ENCODE data around the gene MTOR.
"Not testable (repeated sequence)": the region's sequence is repeated elsewhere in the genome, so short reads cannot be mapped to it uniquely, and the experiment has no call there.

The MTOR gene

DNA sequence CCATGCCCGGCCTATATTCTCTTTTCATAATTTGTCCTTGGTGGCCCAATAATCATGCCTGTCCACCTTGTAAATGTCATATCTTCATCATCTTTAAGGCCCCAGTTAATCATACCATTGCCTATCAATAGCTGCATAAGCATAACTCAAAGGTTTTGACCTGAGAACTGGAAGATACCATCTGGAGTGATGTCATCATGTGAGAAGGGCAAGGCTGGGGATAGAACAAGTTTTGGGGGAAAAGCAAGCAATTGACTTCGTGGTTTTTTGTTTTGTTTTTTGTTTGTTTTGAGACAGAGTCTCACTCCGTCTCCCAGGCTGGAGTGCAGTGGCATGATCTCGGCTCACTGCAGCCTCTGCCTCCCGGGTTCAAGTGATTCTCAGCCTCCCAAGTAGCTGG, 16.8 kb upstream of the MTOR start:
- H3K27ac ChIP-seq, result no peak overlapping the region
- H3K9me3 ChIP-seq, result no peaks in the 10 kb centered on the region
- no peak overlapping the region for H3K4me3 ChIP-seq
- H3K4me1 ChIP-seq, result peaks cover 0 to 47% (median 28%) of the 10 kb centered on the region in 4 donors
- intact Hi-C loops (cut with DNase I; ENCODE audit: low total_unique reads), result no loop called here
- TF ChIP-seq, protein P1, sequence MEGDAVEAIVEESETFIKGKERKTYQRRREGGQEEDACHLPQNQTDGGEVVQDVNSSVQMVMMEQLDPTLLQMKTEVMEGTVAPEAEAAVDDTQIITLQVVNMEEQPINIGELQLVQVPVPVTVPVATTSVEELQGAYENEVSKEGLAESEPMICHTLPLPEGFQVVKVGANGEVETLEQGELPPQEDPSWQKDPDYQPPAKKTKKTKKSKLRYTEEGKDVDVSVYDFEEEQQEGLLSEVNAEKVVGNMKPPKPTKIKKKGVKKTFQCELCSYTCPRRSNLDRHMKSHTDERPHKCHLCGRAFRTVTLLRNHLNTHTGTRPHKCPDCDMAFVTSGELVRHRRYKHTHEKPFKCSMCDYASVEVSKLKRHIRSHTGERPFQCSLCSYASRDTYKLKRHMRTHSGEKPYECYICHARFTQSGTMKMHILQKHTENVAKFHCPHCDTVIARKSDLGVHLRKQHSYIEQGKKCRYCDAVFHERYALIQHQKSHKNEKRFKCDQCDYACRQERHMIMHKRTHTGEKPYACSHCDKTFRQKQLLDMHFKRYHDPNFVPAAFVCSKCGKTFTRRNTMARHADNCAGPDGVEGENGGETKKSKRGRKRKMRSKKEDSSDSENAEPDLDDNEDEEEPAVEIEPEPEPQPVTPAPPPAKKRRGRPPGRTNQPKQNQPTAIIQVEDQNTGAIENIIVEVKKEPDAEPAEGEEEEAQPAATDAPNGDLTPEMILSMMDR (IDR thresholded peaks at IDR 0.05), result no peak
- peaks cover 19 to 31% (median 21%) of the 10 kb centered on the region in 3 donors for H3K36me3 ChIP-seq
- no peaks in the 10 kb centered on the region for H3K27me3 ChIP-seq
- no peak for DNase-seq

DNA sequence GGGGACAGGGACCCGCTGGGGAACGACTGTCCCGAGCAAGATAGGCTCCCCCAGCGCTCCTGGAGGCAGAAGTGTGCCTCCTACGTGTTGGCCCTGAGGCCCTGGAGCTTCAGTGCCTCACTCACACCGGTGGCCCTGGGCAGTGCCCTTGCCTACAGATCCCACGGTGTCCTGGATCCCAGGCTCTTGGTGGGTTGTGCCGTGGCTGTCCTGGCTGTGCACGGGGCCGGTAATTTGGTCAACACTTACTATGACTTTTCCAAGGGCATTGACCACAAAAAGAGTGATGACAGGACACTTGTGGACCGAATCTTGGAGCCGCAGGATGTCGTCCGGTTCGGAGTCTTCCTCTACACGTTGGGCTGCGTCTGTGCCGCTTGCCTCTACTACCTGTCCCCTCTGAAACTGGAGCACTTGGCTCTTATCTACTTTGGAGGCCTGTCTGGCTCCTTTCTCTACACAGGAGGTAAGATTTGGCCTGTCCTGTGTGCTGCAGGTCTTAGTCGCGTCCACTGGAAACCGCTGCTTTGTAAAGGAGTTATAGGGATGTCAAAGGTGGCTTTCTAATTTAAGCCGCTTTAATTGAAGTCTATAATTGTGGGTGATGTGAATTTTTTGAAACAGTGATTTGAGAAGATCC, 11.4 kb upstream of the MTOR start:
- peaks cover 0 to 34% (median 25%) of the 10 kb centered on the region in 4 donors for H3K4me1 ChIP-seq

DNA sequence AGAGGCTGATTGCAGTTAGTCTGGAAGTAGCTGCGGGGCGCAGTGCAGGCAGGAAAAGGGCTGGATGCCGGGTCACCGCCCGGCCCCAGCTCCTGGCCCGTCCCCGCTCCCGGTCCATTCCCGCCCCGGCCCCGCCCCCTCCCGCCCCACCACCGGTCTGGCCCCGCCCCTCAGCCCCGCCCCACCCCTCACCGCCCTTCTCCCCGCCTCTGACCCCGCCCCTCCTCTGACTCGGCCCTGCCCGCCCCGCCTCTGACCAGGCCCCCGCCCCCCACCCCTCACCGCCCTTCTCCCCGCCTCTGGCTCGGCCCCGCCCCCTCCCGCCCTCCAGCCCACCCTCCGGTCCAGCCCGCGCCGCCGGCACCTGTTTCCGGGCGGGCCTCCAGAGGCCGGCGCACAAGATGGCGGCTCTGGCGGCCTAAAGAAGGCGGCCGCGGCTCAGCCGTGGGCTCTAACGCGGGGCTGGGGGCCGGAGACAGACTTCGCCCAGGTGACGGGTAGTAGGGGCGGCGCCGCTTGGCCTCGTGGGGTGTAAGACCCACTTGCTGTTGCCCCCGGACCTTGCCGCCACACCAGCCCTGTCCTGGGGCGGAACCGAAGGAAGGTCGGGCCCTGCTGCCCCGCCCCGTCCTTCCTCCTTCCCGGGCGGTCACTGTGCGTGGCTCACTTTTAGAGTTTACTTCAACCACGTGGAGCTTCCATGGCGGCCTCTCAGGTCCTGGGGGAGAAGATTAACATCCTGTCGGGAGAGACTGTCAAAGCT, 10.7 kb upstream of the MTOR start, which contains the start of gene UBIAD1:
Gene UBIAD1 (plus strand): TSS at position 367 of the 763 bp plus-strand sequence. CDS start 334 bp downstream, at position 701.
- Histone ChIP-seq H3K9me3 (no peaks in the 10 kb centered on the region), H3K4me1 (peaks cover 0 to 34% (median 25%) of the 10 kb centered on the region in 4 donors), H3K27me3 (no peaks in the 10 kb centered on the region), H3K27ac (peak within 1 kb of the TSS; percentile 92 to 98), H3K4me3 (peak within 1 kb of the TSS; percentile 72 to 92), H3K36me3 (peaks cover 4 to 9% (median 7%) of the 10 kb centered on the region in 3 donors)
- TF ChIP-seq, protein P1 (IDR thresholded peaks at IDR 0.05), result no peak
- peak; percentile 77 to 89 for DNase-seq
- intact Hi-C loops (cut with DNase I; ENCODE audit: low total_unique reads), result no loop called here

More for the DNA sequence above, 11.4 kb upstream of the MTOR start:
- DNase-seq, result no peak
- Histone ChIP-seq H3K27ac (peak overlapping the region; percentile 92 to 98), H3K9me3 (no peaks in the 10 kb centered on the region), H3K27me3 (no peaks in the 10 kb centered on the region), H3K36me3 (peaks cover 9 to 16% (median 10%) of the 10 kb centered on the region in 3 donors), H3K4me3 (peak overlapping the region; percentile 72 to 92)
- intact Hi-C loops (cut with DNase I; ENCODE audit: low total_unique reads), result no loop called here
- TF ChIP-seq, protein P1 (IDR thresholded peaks at IDR 0.05), result no peak

DNA sequence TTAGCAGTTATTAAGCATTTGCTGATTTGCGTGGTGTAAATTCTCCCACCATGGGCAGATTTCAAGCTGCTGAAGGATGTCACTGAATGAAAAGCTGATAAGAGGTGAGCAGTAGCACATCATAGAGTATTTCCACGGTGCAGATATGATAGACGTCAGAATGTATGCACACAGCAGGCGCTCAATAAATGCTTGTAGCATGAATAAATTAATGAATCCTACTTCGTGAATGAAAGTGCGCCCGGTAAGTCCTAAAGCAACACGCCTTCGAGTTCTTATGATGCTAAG, 10.1 kb upstream of the MTOR start:
- DNase-seq, result no peak
- Histone ChIP-seq H3K9me3 (no peaks in the 10 kb centered on the region), H3K27ac (peak overlapping the region in 1 of 2 donors; percentile 54), H3K27me3 (no peaks in the 10 kb centered on the region), H3K36me3 (peaks cover 0 to 3% (median 2%) of the 10 kb centered on the region in 3 donors), H3K4me1 (peaks cover 0 to 34% (median 25%) of the 10 kb centered on the region in 4 donors), H3K4me3 (peak overlapping the region; percentile 72 to 92)
- intact Hi-C loops (cut with DNase I; ENCODE audit: low total_unique reads), result no loop called here
- TF ChIP-seq, protein P1 (IDR thresholded peaks at IDR 0.05), result no peak

DNA sequence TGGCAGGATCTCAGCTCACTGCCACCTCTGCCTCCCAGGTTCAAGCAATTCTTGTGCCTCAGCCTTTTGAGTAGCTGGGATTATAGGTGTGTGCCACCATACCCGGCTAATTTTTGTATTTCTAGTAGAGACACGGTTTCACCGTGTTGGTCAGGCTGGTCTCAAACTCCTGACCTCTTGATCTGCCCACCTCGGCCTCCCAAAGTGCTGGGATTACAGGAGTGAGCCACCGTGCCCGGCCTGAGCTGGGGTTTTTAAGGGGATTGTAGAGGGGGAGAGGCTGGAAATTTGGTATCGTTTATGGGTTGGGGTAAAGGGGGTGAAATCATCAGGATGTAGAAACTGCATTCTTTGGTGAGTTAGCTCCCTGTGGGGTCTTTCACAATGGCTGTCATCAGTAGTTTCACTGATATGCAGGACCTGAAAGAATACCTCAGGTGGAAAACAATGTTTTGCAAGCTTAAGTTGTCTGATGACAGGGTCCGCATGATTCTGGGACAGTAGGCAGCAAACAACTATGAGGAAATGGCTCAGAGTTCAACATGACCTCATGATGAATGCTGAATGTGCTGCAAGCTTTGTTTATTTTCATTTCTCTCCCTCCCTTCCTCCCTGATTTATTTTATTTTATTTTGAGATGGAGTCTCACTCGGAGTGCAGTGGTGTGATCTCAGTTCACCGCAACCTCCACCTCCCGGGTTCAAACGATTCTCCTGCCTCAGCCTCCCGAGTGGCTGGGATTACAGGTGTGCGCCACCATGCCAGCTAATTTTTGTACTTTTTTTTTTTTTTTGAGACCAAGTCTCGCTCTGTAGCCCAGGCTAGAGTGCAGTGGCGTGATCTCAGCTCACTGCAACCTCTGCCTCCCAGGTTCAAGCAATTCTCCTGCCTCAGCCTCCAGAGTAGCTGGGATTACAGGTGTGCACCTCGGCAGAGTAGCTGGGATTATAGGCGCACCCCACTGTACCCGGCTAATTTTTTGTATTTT, 5.3 kb upstream of the MTOR start:
- intact Hi-C loops (cut with DNase I; ENCODE audit: low total_unique reads); H3K36me3 ChIP-seq; H3K9me3 ChIP-seq; H3K27ac ChIP-seq; H3K4me3 ChIP-seq; H3K4me1 ChIP-seq; H3K27me3 ChIP-seq; DNase-seq: not testable (repeated sequence)
